ENCODE measurements around the gene TMEM260.

TMEM260 gene

GRCh38 chr14:56650048-56650447, 70.5 kb downstream of the TMEM260 start:
- no peak overlapping the region for H3K4me3 ChIP-seq (replicated peaks; ENCODE audit: low read depth, low read length)
- TF ChIP-seq CTCF (IDR thresholded peaks at IDR 0.05; ENCODE audit: low read depth, low read length, missing control alignments): no peak
- no peak for DNase-seq (ENCODE audit: extremely low read depth, low read depth)

- TF ChIP-seq CTCF (IDR thresholded peaks at IDR 0.05; ENCODE audit: low read depth, low read length, missing control alignments): no peak
Measured at GRCh38 chr14:56650979-56651378, 71.4 kb downstream of the TMEM260 start.

GRCh38 chr14:56657604-56658003, 78.0 kb downstream of the TMEM260 start:
- no peak overlapping the region for H3K4me3 ChIP-seq (replicated peaks; ENCODE audit: low read depth, low read length)
- TF ChIP-seq CTCF (IDR thresholded peaks at IDR 0.05; ENCODE audit: low read depth, low read length, missing control alignments): no peak
- no peak for DNase-seq (ENCODE audit: extremely low read depth, low read depth)

More at GRCh38 chr14:56650979-56651378, 71.4 kb downstream of the TMEM260 start:
- DNase-seq (ENCODE audit: extremely low read depth, low read depth): no peak
- no peak overlapping the region for H3K4me3 ChIP-seq (replicated peaks; ENCODE audit: low read depth, low read length)

- DNase-seq (ENCODE audit: extremely low read depth, low read depth): no peak
Measured at GRCh38 chr14:56659378-56659777, 79.8 kb downstream of the TMEM260 start.

GRCh38 chr14:56659964-56660551, 80.5 kb downstream of the TMEM260 start:
- peak; percentile 27 for DNase-seq (ENCODE audit: extremely low read depth, low read depth)
- H3K4me3 ChIP-seq (replicated peaks; ENCODE audit: low read depth, low read length): no peak overlapping the region
- TF ChIP-seq CTCF (IDR thresholded peaks at IDR 0.05; ENCODE audit: low read depth, low read length, missing control alignments): peak; percentile 55

More at GRCh38 chr14:56659378-56659777, 79.8 kb downstream of the TMEM260 start:
- no peak for TF ChIP-seq CTCF (IDR thresholded peaks at IDR 0.05; ENCODE audit: low read depth, low read length, missing control alignments)
- no peak overlapping the region for H3K4me3 ChIP-seq (replicated peaks; ENCODE audit: low read depth, low read length)

- H3K4me3 ChIP-seq (replicated peaks; ENCODE audit: low read depth, low read length): no peak overlapping the region
- no peak for DNase-seq (ENCODE audit: extremely low read depth, low read depth)
- no peak for TF ChIP-seq CTCF (IDR thresholded peaks at IDR 0.05; ENCODE audit: low read depth, low read length, missing control alignments)
Measured at GRCh38 chr14:56660677-56661389, 81.2 kb downstream of the TMEM260 start.
